Posterior vena cava (tissue), 2 donors: ENCODE data around the gene ZSCAN10. TPM values are rescaled to one million over a fixed set of nuclear protein-coding genes. Genes with fewer than 3 reads are reported as not detected.
"Not testable (repeated sequence)": the region's sequence is repeated elsewhere in the genome, so short reads cannot be mapped to it uniquely, and the experiment has no call there.

Experiments
- DNase-seq: peaks from one replicate; pipeline ENCODE4 v3.0.0-alpha.2; 2020; ENCODE audit warnings: low spot score
- intact Hi-C, 2 donors: fragments of 100-400 bp; cut with DNase I; formaldehyde crosslinking; loops; one replicate each; pipeline versions ENCODE4 v1.14.1 to v1.14.2; 2022 to 2023
- total RNA-seq, 2 donors: library from RNA; stranded (reverse); fragmentation: NEBNext Ultra II Directional; extraction: Animal tissue kit (Norgen Biotek cat#: 25700); gene quantifications; one replicate each; pipeline ENCODE4 v1.2.1, GENCODE V29; 2021
- donor health status: DM: yes; HTN: yes; CAD: no.
- donor health status: DM: yes; HTN: yes; CAD: no.

ZSCAN10 gene
- total RNA-seq, 2 donors from 2014 or later, result not detected

- no peak for DNase-seq
- intact Hi-C loops, result no loop called here
These were observed 9.1 kb downstream of the ZSCAN10 start for GRCh38 chr16:3089717-3090592.

- intact Hi-C loops, result no loop called here
- no peak for DNase-seq
These were observed 10.0 kb downstream of the ZSCAN10 start for GRCh38 chr16:3088925-3089716.

- no peak for DNase-seq
- intact Hi-C loops, result no loop called here
These were observed 10.6 kb downstream of the ZSCAN10 start for GRCh38 chr16:3088450-3088849.

GRCh38 chr16:3087243-3088235, 11.6 kb downstream of the ZSCAN10 start:
- intact Hi-C loops, result no loop called here
- no peak for DNase-seq

- no peak for DNase-seq
- intact Hi-C loops, result no loop called here
These were observed 12.4 kb downstream of the ZSCAN10 start for GRCh38 chr16:3086596-3087242.

GRCh38 chr16:3085868-3086595, 13.1 kb downstream of the ZSCAN10 start:
- no peak for DNase-seq
- intact Hi-C loops, result no loop called here

GRCh38 chr16:3084969-3085670, 14.0 kb downstream of the ZSCAN10 start:
- intact Hi-C loops, result no loop called here
- DNase-seq, result no peak

GRCh38 chr16:3084491-3084890, 14.6 kb downstream of the ZSCAN10 start:
- intact Hi-C loops, result no loop called here
- no peak for DNase-seq

GRCh38 chr16:3083408-3083807, 15.7 kb downstream of the ZSCAN10 start:
- DNase-seq, intact Hi-C loops: not testable (repeated sequence)

- intact Hi-C loops, DNase-seq: not testable (repeated sequence)
These were observed 17.1 kb downstream of the ZSCAN10 start for GRCh38 chr16:3081957-3082356.

GRCh38 chr16:3080024-3080423, 19.1 kb downstream of the ZSCAN10 start:
- no peak for DNase-seq
- intact Hi-C loops, result no loop called here

GRCh38 chr16:3076577-3076976, 22.5 kb downstream of the ZSCAN10 start:
- intact Hi-C loops, result no loop called here
- DNase-seq, result no peak

- DNase-seq, intact Hi-C loops: not testable (repeated sequence)
These were observed 23.1 kb downstream of the ZSCAN10 start for GRCh38 chr16:3075946-3076345.

- intact Hi-C loops, result no loop called here
- no peak for DNase-seq
These were observed 23.6 kb downstream of the ZSCAN10 start for GRCh38 chr16:3075523-3075915.

GRCh38 chr16:3074860-3075522, 24.1 kb downstream of the ZSCAN10 start:
- DNase-seq, result no peak
- intact Hi-C loops, result no loop called here

- intact Hi-C loops, result no loop called here
- DNase-seq, result no peak
These were observed 25.6 kb downstream of the ZSCAN10 start for GRCh38 chr16:3073448-3073847.
